Activated naive CD4-positive, alpha-beta T cell treated with anti-CD3 and anti-CD28 coated beads, Interleukin-2, amount 10 ng/mL, durations not matched to agents 7 days and 5 days (primary cell): ENCODE measurements around the gene ACSF3.
"Not testable (repeated sequence)": the region's sequence is repeated elsewhere in the genome, so short reads cannot be mapped to it uniquely, and the experiment has no call there.

Experiments
- CTCF ChIA-PET: fragments of 350-600 bp; sonication (Branson Sonifier 250); formaldehyde crosslinking; loops from one replicate; lab custom pipeline; 2021; ENCODE audit warnings: antibody characterized with exemption; lab: Charles Lee
- DNase-seq: peaks from one replicate; pipeline ENCODE4 v3.0.0-alpha.2; 2020
- H3K27ac Mint-ChIP-seq: one replicate; pipeline ENCODE4 v1.8.0; 2021; ENCODE audit warnings: mild to moderate bottlenecking, moderate library complexity, mixed read lengths
- H3K27me3 Mint-ChIP-seq: one replicate; pipeline ENCODE4 v1.8.0; 2021; ENCODE audit warnings: mild to moderate bottlenecking, mixed read lengths
- H3K36me3 Mint-ChIP-seq: one replicate; pipeline ENCODE4 v1.8.0; 2021; ENCODE audit warnings: mixed read lengths
- H3K4me1 Mint-ChIP-seq: one replicate; pipeline ENCODE4 v1.8.0; 2021; ENCODE audit warnings: mixed read lengths
- H3K4me3 Mint-ChIP-seq: one replicate; pipeline ENCODE4 v1.8.0; 2021; ENCODE audit warnings: mild to moderate bottlenecking, moderate library complexity, mixed read lengths
- H3K9me3 Mint-ChIP-seq: one replicate; pipeline ENCODE4 v1.8.0; 2021; ENCODE audit warnings: mixed read lengths

The ACSF3 gene

DNA sequence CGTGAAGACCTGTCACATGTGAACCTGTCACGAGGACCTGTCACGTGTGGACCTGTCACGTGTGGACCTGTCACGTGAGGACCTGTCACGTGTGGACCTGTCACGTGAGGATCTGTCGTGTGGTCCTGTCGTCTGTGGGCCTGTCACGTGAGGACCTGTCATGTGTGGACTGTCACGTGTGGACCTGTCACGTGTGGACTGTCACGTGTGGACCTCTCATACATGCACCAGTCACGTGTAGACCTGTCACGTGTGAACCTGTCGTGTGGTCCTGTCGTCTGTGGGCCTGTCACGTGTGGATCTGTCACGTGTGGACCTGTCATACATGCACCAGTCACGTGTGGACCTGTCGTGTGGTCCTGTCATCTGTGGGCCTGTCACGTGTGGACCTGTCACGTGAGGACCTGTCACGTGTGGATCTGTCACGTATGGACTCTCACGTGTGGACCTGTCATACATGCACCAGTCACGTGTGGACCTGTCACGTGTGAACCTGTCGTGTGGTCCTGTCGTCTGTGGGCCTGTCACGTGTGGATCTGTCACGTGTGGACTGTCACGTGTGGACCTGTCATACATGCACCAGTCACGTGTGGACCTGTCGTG lies 19.5 kb upstream of the ACSF3 start:
- CTCF ChIA-PET, H3K4me1 Mint-ChIP-seq, DNase-seq, H3K27me3 Mint-ChIP-seq, H3K27ac Mint-ChIP-seq, H3K36me3 Mint-ChIP-seq, H3K4me3 Mint-ChIP-seq: not testable (repeated sequence)
- peaks cover 22% of the 10 kb centered on the region for H3K9me3 Mint-ChIP-seq

DNA sequence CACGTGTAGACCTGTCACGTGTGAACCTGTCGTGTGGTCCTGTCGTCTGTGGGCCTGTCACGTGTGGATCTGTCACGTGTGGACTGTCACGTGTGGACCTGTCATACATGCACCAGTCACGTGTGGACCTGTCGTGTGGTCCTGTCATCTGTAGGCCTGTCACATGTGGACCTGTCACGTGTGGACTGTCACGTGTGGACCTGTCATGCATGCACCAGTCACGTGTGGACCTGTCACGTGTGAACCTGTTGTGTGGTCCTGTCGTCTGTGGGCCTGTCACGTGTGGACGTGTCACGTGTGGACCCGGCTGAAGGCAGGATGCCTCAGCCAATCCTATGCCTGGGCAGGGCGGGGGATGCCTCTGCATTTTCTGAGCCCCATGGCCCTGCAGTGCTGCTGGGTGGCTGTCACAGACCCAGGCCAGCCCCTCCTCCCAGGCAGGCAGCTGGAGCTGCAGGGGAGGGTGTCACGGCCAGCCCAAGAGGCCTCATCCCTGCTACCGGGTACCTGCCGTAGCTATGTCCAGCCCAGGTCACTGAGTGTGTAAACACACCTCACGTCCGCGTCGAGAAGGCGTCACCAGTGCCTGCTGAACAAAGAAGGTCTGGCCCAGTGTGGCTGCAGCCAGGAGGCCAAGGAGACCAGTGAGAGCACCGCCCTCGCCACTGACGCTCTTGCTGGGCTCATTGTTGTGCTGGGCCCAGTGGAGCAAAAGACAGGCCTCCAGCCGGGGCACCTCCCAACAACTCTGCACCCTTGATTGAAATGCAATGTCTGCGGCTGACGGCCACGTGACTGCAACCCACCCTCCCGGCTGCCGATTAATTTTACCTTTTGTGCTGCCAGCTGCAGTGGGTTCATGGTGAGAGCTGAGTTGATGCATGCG lies 18.6 kb upstream of the ACSF3 start:
- Mint-ChIP-seq H3K36me3 (no peaks in the 10 kb centered on the region), H3K27ac (no peak overlapping the region), H3K9me3 (peaks cover 22% of the 10 kb centered on the region), H3K4me3 (no peak overlapping the region), H3K27me3 (no peaks in the 10 kb centered on the region), H3K4me1 (no peaks in the 10 kb centered on the region)
- no peak for DNase-seq
- CTCF ChIA-PET, result no interaction called here

DNA sequence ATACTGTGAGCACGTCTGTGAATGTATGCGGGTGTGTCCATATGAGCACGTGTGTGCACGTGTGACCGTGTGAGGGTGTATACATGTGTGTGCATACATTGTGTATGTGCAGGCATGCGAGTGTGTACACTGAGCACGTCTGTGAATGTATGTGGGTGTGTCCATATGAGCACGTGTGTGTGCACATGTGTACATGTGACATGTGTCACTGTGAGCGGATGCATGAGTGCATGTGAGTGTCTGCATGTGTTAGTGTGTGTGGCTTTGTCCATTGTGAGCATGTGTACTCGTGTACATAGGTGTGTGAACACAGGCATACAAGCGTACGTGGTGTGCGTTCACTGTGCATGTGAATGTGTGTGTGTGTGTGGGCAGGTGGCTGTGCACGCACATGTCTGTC lies 17.5 kb upstream of the ACSF3 start:
- Mint-ChIP-seq H3K4me1 (no peaks in the 10 kb centered on the region), H3K4me3 (no peak overlapping the region), H3K27me3 (no peaks in the 10 kb centered on the region), H3K36me3 (no peaks in the 10 kb centered on the region), H3K27ac (no peak overlapping the region), H3K9me3 (peaks cover 22% of the 10 kb centered on the region)
- CTCF ChIA-PET, result no interaction called here
- no peak for DNase-seq

DNA sequence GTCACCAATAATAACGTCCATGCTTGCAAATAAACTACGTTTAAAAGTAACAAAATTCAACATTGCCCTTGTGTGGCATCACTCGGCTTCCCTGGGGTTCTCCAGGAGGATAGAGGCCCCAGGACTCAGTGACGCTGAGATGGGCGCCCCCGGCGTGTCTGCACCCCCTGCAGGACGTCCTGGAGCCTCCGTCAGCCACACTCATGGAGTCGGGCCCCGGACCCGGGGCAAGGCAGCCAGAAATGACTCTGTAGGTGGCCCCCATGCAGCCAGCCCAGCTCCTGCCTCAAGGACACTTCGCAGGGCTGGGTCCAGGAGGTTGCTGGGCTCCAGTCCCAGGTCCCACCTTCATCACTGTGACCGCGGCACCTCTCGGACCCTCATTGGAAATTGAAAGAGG lies 16.6 kb upstream of the ACSF3 start:
- Mint-ChIP-seq H3K36me3 (no peaks in the 10 kb centered on the region), H3K27ac (no peak overlapping the region), H3K4me3 (no peak overlapping the region), H3K27me3 (peaks cover 4% of the 10 kb centered on the region), H3K9me3 (peaks cover 22% of the 10 kb centered on the region), H3K4me1 (no peaks in the 10 kb centered on the region)
- CTCF ChIA-PET, result no interaction called here
- no peak for DNase-seq

DNA sequence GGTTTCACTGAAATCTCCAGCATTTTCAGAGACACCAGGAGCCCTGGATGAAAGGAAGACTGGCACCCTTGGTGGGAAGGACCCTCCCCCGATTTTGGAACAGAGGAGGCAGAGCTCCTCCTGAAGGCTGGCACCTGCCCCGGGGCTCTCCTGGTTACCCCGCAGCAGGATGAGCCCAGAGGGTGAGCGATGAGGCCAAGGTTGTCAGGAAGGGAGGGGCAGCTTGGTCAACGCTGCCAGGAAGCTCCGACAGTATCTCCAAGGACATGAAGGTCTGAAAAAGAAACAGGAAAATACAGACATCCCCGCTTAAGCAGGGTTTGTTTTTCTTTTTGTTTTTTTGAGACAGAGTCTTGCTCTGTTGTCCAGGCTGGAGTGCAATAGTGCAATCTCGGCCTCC lies 15.5 kb upstream of the ACSF3 start:
- no peak overlapping the region for H3K27ac Mint-ChIP-seq
- H3K9me3 Mint-ChIP-seq, result peaks cover 22% of the 10 kb centered on the region
- CTCF ChIA-PET, result no interaction called here
- no peaks in the 10 kb centered on the region for H3K36me3 Mint-ChIP-seq
- no peaks in the 10 kb centered on the region for H3K4me1 Mint-ChIP-seq
- H3K27me3 Mint-ChIP-seq, result peaks cover 4% of the 10 kb centered on the region
- H3K4me3 Mint-ChIP-seq, result no peak overlapping the region
- DNase-seq, result no peak

DNA sequence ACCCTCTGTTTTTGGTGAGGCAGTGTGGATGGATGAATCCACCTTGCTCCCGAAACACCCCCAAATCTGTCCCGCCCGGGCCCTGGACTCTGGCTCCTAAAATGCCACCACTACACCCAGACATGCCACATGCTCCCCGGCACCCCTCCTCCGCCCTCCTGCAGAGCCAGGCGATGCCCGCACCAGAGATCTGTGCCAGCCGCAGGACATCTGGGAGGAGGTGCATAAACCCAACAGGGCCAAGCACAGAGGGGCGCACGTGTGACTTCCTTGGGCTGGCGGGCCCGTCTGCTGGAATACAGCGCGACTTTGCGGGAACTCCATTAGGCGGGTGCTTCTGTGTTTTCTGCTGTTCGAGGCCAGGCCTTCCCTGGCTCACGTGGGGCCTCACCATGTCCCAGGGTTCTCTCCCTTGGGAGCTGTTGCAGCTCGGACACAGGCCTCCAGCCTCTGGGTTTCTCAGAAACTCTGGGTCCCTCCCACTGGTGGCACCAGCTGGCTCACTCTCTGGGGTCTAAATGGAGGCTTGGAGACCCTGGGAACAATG lies 14.1 kb upstream of the ACSF3 start:
- Mint-ChIP-seq H3K27ac (no peak overlapping the region), H3K9me3 (peaks cover 21% of the 10 kb centered on the region), H3K36me3 (no peaks in the 10 kb centered on the region), H3K4me3 (no peak overlapping the region), H3K27me3 (peaks cover 4% of the 10 kb centered on the region), H3K4me1 (peaks cover 2% of the 10 kb centered on the region)
- no peak for DNase-seq
- CTCF ChIA-PET, result no interaction called here

DNA sequence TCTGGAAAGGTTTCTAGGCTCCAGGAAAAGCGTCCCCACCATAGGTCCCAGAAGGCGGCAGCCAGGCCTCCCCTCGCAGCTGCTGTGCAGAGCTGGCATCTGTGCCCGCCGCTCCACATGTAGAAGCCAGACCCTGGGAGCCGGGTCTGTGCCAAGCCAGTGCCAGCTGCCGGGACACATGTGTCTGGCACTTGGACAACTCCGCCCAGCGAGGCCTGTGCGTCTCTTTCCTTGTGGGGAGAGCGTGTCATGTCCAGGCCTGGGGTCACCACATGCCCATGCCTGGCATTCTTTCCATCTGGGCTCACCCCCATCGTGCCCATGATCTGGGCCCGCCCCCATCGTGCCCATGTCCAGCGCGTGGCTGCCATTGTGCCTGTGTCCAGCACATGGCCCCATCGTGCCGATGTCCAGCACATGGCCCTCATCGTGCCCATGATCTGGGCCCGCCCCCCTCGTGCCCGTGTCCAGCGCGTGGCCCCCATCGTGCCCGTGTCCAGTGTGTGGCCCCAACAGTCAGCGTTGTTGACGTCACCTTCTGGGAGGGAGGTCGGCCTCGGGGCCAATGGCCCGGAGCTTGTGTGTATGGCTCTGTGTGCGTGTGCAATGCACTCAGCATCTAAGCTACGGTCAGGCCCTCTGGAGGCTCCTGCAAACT lies 13.3 kb upstream of the ACSF3 start:
- H3K4me3 Mint-ChIP-seq, result no peak overlapping the region

DNA sequence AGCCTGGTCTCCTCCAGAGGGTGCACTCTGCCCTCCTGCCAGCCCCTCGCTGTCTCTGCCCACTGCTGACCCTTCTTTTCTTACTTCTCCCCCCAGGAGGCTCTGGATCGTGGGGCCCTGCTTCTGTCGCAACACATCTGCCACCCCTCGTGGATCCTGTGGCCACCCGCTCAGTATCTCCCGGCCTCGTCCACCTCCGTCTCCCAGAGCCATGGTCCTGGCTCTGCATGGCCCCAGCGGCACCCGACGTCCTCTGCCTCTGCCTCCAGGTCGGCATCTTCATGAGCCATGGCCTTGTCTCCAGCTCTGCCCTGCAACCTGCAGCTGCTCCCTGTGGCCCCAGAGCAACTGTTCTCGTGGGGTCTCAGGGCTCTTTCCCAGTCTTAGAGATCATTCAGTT lies 12.1 kb upstream of the ACSF3 start:
- Mint-ChIP-seq H3K27ac (no peak overlapping the region), H3K27me3 (peaks cover 14% of the 10 kb centered on the region)
- CTCF ChIA-PET, result no interaction called here

More for the DNA sequence above, 13.3 kb upstream of the ACSF3 start:
- peaks cover 4% of the 10 kb centered on the region for H3K27me3 Mint-ChIP-seq
- peaks cover 3% of the 10 kb centered on the region for H3K4me1 Mint-ChIP-seq
- CTCF ChIA-PET, result no interaction called here
- no peak for DNase-seq
- no peaks in the 10 kb centered on the region for H3K36me3 Mint-ChIP-seq
- H3K27ac Mint-ChIP-seq, result no peak overlapping the region
- peaks cover 14% of the 10 kb centered on the region for H3K9me3 Mint-ChIP-seq

DNA sequence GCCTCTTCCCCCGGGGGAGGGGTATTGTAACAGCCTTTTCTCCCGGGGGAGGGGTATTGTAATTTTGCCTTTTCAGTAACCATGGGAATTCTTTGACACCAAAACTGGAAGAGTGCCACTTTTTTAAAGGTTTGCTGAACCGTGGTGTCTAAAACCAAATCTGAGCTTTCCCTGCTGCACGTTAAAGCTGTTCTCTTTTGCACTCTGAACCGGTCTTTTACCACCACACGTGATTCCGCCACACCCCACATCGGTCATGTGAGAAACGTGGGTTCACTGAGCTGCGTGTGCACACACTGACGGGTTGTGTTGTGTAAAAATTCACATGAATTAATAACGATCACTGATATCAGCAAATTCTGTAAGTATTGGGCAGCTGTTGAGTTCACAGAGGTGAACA lies 9.2 kb upstream of the ACSF3 start:
- peaks cover 2% of the 10 kb centered on the region for H3K9me3 Mint-ChIP-seq
- peaks cover 29% of the 10 kb centered on the region for H3K27me3 Mint-ChIP-seq
- H3K4me1 Mint-ChIP-seq, result peaks cover 3% of the 10 kb centered on the region
- H3K36me3 Mint-ChIP-seq, result no peaks in the 10 kb centered on the region
- DNase-seq, result no peak
- no peak overlapping the region for H3K27ac Mint-ChIP-seq
- H3K4me3 Mint-ChIP-seq, result no peak overlapping the region
- CTCF ChIA-PET, result no interaction called here

More for the DNA sequence above, 12.1 kb upstream of the ACSF3 start:
- Mint-ChIP-seq H3K36me3 (no peaks in the 10 kb centered on the region), H3K4me1 (peaks cover 3% of the 10 kb centered on the region), H3K9me3 (peaks cover 2% of the 10 kb centered on the region), H3K4me3 (no peak overlapping the region)
- DNase-seq, result no peak

DNA sequence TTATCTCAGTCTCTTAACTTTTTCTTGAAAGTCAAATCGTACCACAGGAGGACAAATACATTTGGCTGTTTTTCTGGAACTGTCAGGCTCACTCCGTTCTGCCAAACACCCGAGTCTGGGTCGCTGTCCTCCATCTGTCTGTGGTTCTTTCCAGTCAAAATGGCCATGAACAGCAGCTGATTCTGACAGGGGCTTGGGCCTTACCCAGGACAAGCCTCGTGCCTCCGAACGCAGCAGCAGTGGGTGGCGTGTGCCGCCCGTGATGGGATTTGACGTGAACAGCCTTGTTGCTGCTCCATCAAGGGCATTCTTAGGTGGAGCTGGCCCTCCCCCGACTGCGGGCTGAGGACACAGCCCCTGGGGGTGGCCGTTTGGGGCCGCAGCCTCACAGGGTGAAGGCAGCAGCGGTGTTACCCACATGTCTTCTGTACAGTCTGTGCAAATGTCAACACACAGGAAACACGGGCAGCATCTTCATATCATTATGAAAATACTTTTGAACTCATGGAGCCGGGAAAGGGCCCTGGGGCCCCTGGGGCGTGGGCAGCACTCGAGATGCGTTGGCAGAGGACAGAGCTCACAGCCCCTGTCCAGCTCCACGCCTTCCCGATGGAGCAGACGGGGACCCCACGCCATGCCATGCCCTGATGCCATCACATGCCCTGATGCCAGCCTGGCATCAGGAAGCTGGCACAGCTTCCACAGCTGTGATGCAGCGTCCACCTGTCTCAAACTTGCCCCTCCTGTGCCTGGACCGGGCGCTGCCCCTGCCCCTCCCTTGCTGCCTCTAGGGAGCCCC lies 8.6 kb upstream of the ACSF3 start:
- Mint-ChIP-seq H3K27me3 (peaks cover 34% of the 10 kb centered on the region), H3K4me1 (peaks cover 3% of the 10 kb centered on the region), H3K27ac (no peak overlapping the region), H3K4me3 (no peak overlapping the region), H3K36me3 (no peaks in the 10 kb centered on the region), H3K9me3 (peaks cover 2% of the 10 kb centered on the region)
- no peak for DNase-seq
- CTCF ChIA-PET, result no interaction called here

DNA sequence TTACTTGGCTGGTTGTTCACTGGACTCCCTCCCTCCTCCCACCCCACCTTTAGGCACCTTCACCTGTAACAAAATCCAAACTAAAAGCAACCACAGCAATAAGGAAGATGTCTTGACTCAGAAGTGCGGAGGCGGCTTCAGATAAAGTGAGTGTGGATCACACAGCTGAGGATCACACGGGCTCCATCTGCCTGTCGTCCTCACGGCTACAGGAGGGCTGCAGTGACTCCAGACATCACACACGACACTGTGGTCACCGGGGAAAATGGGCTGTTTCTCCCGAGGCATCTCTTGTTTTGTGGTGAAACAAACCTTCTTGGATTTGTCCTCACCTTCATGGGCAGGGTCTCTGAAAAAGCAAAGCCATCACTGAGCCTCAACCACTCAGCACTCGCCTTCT lies 7.9 kb upstream of the ACSF3 start:
- Mint-ChIP-seq H3K27me3 (peaks cover 41% of the 10 kb centered on the region), H3K9me3 (peaks cover 2% of the 10 kb centered on the region), H3K27ac (no peak overlapping the region), H3K4me1 (peaks cover 3% of the 10 kb centered on the region), H3K36me3 (no peaks in the 10 kb centered on the region), H3K4me3 (no peak overlapping the region)
- DNase-seq, result no peak
- CTCF ChIA-PET, result no interaction called here

DNA sequence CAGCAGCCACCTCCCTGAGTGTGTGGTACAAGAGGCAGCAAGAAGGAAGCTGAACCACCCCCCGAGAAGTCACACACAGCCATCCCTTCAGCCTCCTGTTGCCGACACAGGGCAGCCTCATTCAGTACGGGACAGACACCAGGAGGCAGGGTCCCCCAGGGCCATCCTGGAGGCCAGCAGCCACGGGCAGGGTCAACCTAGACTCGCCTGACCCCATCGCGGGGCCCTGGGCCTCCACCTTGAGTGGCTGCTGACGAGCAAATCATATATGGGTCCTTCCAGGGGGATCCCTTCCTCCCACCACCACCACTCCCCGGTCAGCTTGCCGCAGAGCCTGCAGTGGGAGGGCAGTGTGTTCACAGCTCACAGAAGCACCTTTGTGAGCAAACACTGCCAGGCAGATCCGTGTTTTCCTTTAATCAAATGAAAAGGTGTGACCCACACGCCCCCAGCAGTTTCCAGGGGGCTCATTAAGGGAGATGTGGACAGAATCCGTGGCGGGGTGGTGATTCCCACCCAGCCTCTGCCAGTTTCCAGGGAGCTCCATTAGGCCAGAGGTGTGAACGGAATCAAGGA lies 5.6 kb upstream of the ACSF3 start:
- Mint-ChIP-seq H3K27ac (no peak overlapping the region), H3K36me3 (no peaks in the 10 kb centered on the region), H3K27me3 (peaks cover 55% of the 10 kb centered on the region), H3K4me1 (peaks cover 3% of the 10 kb centered on the region), H3K9me3 (peaks cover 2% of the 10 kb centered on the region), H3K4me3 (no peak overlapping the region)
- CTCF ChIA-PET, result no interaction called here
- DNase-seq, result no peak

DNA sequence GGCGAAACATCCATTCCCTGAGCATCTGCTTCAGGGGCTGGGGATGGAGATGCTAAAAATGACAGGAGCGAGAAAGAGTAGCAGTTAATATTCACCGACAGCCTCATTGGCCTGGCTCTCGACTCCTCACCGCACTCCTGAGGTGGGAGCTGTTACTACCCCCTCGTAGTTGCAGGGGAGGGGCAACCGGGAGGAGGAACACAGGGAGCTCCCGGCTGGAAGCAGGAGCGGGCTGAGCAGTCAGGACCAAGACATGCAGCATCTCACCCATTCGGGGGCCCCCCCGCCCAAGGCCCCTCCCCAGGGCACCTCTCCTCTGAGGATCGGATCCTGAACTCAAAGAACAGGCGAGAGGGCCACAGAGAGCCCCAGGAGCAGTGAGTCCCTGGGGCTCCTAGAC lies 4.5 kb upstream of the ACSF3 start:
- DNase-seq, result no peak
- peaks cover under 1% of the 10 kb centered on the region for H3K36me3 Mint-ChIP-seq
- H3K27me3 Mint-ChIP-seq, result peaks cover 55% of the 10 kb centered on the region
- H3K4me3 Mint-ChIP-seq, result no peak overlapping the region
- CTCF ChIA-PET, result no interaction called here
- peaks cover 3% of the 10 kb centered on the region for H3K4me1 Mint-ChIP-seq
- H3K27ac Mint-ChIP-seq, result no peak overlapping the region
- peaks cover 2% of the 10 kb centered on the region for H3K9me3 Mint-ChIP-seq
